ENCODE measurements around the gene BTD.

DNA sequence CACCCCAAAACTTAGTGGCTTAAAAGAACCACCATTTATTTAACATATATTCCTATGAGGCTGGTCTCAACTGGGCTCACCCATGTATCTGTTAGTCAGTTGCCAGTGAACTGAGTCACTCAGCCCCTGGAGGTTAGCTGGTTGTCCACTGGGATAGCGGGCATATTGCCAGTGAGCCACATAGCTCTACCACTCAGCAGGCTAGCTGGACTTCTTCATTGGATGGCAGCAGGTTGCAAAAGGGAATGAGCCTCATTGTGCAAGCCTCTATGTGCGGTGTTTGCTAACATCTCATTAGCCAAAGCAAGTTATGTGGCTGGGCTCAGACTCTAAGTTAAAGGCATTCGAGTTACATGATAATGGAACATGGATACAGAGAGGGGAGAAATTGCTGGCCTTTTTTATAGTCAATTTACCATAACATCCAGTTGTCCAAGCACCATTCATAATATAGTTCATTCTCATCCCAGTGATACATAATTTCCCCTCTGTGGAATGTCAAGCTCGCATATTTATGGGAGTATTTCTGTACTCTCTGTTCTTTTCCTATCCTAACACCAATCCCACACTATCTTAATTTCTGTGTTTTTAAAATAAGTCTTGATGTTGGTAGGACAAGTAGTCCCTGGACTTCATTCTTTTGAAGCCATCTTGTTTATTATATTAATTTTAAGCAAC, 8.7 kb downstream of the BTD start:
- TF ChIP-seq, protein P1, sequence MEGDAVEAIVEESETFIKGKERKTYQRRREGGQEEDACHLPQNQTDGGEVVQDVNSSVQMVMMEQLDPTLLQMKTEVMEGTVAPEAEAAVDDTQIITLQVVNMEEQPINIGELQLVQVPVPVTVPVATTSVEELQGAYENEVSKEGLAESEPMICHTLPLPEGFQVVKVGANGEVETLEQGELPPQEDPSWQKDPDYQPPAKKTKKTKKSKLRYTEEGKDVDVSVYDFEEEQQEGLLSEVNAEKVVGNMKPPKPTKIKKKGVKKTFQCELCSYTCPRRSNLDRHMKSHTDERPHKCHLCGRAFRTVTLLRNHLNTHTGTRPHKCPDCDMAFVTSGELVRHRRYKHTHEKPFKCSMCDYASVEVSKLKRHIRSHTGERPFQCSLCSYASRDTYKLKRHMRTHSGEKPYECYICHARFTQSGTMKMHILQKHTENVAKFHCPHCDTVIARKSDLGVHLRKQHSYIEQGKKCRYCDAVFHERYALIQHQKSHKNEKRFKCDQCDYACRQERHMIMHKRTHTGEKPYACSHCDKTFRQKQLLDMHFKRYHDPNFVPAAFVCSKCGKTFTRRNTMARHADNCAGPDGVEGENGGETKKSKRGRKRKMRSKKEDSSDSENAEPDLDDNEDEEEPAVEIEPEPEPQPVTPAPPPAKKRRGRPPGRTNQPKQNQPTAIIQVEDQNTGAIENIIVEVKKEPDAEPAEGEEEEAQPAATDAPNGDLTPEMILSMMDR (IDR thresholded peaks at IDR 0.05; ENCODE audit: insufficient read depth, low read length): no peak
- TF ChIP-seq POLR2AphosphoS5 (IDR thresholded peaks at IDR 0.05; ENCODE audit: low read depth): no peak

All from HL-60 (cell line).